Measurements from ENCODE around the gene SMIM15.

SMIM15 gene

GRCh38 chr5:61159070-61159469 lies 3.2 kb downstream of the SMIM15 start:
- DNase-seq = no peak

GRCh38 chr5:61151893-61152292 lies 10.4 kb downstream of the SMIM15 start:
- DNase-seq = no peak

- no peak for DNase-seq
Observed at GRCh38 chr5:61148515-61148914, 13.8 kb downstream of the SMIM15 start.

- DNase-seq = no peak
Observed at GRCh38 chr5:61142811-61143210, 19.5 kb downstream of the SMIM15 start.

- no peak for DNase-seq
Observed at GRCh38 chr5:61142391-61142790, 19.9 kb downstream of the SMIM15 start.

GRCh38 chr5:61141801-61142200 lies 20.5 kb downstream of the SMIM15 start:
- no peak for DNase-seq

- DNase-seq = no peak
Observed at GRCh38 chr5:61139931-61140330, 22.3 kb downstream of the SMIM15 start.

GRCh38 chr5:61139094-61139873 lies 23.0 kb downstream of the SMIM15 start:
- no peak for DNase-seq

- no peak for DNase-seq
Observed at GRCh38 chr5:61137835-61138234, 24.4 kb downstream of the SMIM15 start.

GRCh38 chr5:61132559-61132958 lies 29.7 kb downstream of the SMIM15 start:
- DNase-seq = no peak

- no peak for DNase-seq
Observed at GRCh38 chr5:61130289-61130688, 32.0 kb downstream of the SMIM15 start.

GRCh38 chr5:61123145-61123544 lies 39.1 kb downstream of the SMIM15 start:
- DNase-seq = no peak

- DNase-seq = no peak
Observed at GRCh38 chr5:61120534-61120933, 41.7 kb downstream of the SMIM15 start.

GRCh38 chr5:61119066-61119465 lies 43.2 kb downstream of the SMIM15 start:
- no peak for DNase-seq

- DNase-seq = no peak
Observed at GRCh38 chr5:61115968-61116367, 46.3 kb downstream of the SMIM15 start.

- DNase-seq = no peak
Observed at GRCh38 chr5:61114441-61114840, 47.8 kb downstream of the SMIM15 start.
